HG03571 (cell line): ENCODE results near the gene GOLT1B.

Experiments used
- ATAC-seq: cut with Tn5 transposase; IDR thresholded peaks from one replicate; pipeline ENCODE4 v1.9.1; 2021; ENCODE audit not compliant: unreplicated experiment

Gene GOLT1B

GRCh38 chr12:21521541-21521940 lies 20.0 kb downstream of the GOLT1B start:
- no peak for ATAC-seq

GRCh38 chr12:21523148-21523547 lies 21.6 kb downstream of the GOLT1B start:
- ATAC-seq, result no peak

GRCh38 chr12:21526053-21526452 lies 24.5 kb downstream of the GOLT1B start, which contains the start of gene SPX:
Gene SPX, plus strand, starts transcription at chr12:21526296. Its CDS starts 177 bp downstream, at chr12:21526473.
- ATAC-seq, result no peak

- no peak for ATAC-seq
Observed at GRCh38 chr12:21526721-21527345, 25.2 kb downstream of the GOLT1B start.

GRCh38 chr12:21527451-21528180 lies 26.0 kb downstream of the GOLT1B start:
- ATAC-seq, result peak; percentile 96

- no peak for ATAC-seq
Observed at GRCh38 chr12:21528953-21529352, 27.4 kb downstream of the GOLT1B start.

- no peak for ATAC-seq
Observed at GRCh38 chr12:21529456-21529855, 27.9 kb downstream of the GOLT1B start.

GRCh38 chr12:21538061-21538653 lies 36.6 kb downstream of the GOLT1B start:
- no peak for ATAC-seq

- ATAC-seq, result no peak
Observed at GRCh38 chr12:21539797-21540196, 38.2 kb downstream of the GOLT1B start.

GRCh38 chr12:21541773-21542172 lies 40.2 kb downstream of the GOLT1B start:
- no peak for ATAC-seq

GRCh38 chr12:21542403-21542802 lies 40.8 kb downstream of the GOLT1B start:
- no peak for ATAC-seq

GRCh38 chr12:21543151-21543550 lies 41.6 kb downstream of the GOLT1B start:
- no peak for ATAC-seq

- no peak for ATAC-seq
Observed at GRCh38 chr12:21545557-21545956, 44.0 kb downstream of the GOLT1B start.

GRCh38 chr12:21546716-21547115 lies 45.1 kb downstream of the GOLT1B start:
- ATAC-seq, result no peak

GRCh38 chr12:21547437-21547836 lies 45.8 kb downstream of the GOLT1B start:
- ATAC-seq, result no peak

GRCh38 chr12:21551841-21552465 lies 50.4 kb downstream of the GOLT1B start:
- no peak for ATAC-seq

- ATAC-seq, result no peak
Observed at GRCh38 chr12:21552635-21553328, 51.2 kb downstream of the GOLT1B start.

- no peak for ATAC-seq
Observed at GRCh38 chr12:21553329-21553675, 51.7 kb downstream of the GOLT1B start.

GRCh38 chr12:21558100-21558679 lies 56.6 kb downstream of the GOLT1B start:
- no peak for ATAC-seq

GRCh38 chr12:21559855-21560569 lies 58.4 kb downstream of the GOLT1B start:
- ATAC-seq, result no peak
